Activated CD4-positive, alpha-beta T cell treated with anti-CD3 and anti-CD28 coated beads, Interleukin-2, amount 50 U/mL, for 48 hours (primary cell): Measurements from ENCODE around the gene SKIC3.

ENCODE experiments used
- DNase-seq, 2 experiments: peaks; one replicate each; pipeline ENCODE4 v3.0.0-alpha.2; 2020

Gene SKIC3

DNA sequence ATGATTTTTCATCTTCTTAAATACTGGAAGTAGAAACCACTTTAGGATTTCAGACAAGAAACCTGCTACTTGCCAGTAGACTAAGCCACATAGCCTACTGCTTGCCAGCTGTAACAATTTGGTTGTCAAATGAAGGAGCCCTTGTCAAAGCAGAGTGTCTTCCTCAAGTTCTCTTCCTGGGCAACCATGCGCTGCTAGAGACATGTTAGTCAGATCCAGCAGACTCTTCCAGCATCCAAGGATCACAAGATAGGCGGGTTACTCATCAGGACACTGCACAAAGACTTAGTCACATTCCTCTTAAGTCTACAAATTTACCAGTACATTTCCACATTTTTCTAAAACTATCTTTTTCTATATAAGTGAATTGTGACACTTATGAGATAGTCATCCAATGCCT lies 24.4 kb downstream of the SKIC3 start:
- DNase-seq: no peak

DNA sequence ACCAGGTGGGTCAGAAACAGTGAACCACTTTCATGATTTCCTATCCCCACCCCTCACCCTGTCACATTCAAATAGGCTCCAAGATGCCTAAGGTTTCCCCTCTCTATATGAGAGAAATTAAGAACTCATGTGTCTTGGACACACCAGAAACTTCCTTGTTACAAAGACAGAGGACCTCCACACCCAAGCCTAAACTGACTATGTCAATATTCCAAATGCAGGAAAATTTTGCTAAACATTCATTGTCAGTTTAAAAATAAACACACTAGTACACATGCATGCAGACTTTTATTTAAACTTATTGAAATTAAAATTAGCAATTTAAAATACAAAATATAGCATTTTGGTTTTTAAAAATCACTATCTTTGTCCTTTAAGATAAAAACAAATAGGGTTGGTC lies 26.2 kb downstream of the SKIC3 start:
- no peak for DNase-seq

DNA sequence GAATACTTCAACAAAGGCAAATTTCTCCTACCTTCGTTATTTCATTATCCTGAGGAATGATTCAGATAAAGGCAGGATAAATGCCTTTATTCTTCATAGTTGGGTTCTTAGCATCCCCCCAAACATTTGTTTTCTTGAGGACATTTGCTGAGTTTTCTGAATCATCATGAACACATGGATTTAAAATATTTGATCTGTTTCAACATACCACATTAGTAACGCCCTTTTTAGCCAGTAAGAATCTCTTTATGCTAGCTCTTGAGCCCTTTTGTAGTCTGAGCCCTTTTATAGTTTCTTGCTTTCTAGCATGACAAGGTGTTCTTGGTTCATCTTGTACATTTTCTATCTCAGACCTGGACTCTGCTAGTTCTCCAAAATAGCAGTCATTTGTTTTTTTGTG lies 27.9 kb downstream of the SKIC3 start:
- no peak for DNase-seq

DNA sequence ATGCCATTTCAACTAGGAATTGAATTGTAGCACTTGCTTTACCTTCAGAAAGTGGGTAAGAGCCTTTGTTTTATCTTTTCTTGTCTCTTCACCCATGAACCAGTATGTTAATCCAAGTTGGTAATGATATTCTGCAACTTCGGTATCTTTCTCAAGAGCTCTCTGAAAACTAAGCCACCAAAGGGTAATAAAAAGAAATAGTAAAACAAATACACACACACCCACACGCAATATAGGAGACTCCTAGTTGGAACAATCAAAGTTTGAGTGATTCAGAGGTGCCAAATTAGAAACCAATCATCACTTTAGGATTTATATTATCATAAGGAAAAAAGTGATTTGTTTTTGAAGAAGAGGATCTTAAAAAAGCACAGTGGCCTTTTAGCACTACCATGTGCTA lies 30.4 kb downstream of the SKIC3 start:
- no peak for DNase-seq

DNA sequence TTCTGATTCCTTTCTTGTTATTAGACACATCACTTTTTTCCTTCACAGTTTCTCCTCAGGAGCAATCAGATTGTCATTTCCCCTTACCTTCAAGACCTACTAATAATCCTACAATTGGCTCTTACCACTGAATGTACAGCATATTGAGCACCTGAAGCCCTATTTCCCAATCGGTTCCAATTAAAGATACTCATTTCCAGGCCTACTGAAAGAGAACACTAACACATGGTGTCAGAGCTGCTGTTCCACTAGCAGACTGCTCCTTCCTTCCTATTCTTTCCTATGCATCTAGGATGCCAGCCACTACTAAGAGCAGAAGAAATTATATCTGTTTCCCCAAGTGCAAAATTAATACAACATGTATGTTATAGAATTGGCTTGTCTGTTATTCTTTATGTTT lies 34.6 kb downstream of the SKIC3 start:
- no peak for DNase-seq

DNA sequence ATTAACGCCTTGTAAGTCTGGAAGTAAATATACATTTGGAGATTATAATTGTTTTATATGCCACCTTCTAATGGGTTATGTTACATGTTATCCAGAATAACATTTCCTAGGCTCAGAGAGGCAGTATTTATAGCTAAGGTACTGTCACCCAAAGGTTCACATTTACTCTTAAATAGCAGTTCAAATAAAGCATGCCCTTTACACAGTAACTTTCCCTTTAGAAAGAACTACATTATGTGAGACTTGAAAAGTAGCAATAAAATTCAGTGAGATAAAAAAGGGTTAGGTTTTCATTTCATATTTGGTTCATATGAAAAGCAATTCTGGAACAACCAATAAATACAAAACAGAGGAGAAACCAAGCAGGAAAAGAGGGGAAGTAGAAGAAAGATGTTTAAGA lies 35.1 kb downstream of the SKIC3 start:
- DNase-seq: no peak

DNA sequence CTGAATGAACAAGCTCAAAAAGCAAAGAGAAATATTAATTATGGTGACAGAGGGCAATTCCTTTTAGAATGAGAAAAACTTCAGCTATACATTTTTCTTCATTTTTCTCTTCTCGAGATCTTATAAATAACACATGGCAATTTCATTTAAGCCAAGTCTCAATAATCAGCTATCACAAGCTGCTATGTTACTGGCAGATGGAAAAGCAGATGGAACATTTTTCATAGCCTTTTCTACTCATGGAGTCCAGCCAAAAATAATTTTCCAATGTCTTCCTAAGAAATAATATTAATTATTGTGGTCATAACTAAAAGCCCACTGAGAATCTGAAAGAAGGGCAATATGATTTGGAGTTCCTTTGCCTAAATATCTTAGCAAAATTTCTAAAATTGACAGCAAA lies 35.6 kb downstream of the SKIC3 start:
- DNase-seq: no peak

DNA sequence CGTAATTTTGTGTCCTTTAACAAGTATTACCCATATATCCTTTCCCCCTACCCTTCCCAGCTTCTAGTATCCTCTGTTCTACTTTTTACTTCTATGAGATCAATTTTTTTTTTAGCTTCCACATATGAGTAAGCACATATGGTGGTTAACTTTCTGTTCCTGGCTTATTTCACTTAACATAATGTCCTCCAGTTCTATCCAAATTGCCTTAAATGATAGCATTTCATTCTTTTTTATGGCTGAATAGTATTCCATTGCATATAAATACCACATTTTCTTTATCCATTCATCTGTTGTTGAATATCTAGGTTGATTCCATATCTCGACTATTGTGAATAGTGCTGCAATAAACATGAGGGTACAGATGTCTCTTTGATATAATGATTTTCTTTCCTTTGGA lies 36.4 kb downstream of the SKIC3 start:
- no peak for DNase-seq

DNA sequence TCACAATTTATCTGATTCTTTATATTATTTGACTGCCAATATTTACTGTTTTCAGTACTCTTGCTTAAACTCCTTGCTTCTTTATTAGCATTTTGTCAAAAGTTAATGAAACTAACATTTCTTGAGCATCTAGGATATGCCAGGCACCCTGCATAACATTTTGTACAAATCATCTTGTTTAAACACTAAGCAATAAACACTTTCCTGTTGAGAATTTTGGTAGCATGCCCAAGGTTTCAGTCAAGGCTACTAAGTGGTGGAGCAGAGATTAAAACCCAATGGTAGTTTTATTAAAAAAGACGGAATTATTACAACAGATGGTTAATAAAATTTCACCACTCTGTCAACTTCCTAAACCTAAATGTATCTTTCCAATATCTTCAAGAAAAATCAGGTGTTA lies 43.2 kb downstream of the SKIC3 start:
- DNase-seq: no peak

DNA sequence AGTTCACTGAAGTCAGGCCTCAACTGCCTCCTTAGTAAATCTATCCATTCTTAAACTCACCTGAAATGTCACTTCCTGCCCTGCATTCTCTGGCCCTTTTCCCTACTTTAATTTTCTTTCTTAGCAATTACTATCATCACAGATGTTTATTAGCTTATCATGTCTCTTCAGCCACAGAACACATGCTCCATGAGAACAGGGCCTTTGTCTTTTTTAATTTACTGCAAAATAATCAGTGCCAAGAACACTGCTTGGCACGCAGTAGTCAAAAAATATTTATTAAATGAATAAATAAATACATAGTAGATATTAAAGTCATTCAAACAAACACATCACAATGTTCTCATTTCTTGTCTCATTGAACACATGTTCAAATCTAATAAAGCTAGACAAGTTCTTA lies 46.2 kb downstream of the SKIC3 start:
- DNase-seq: no peak
